ENCODE data around the gene SOD2.

DNA sequence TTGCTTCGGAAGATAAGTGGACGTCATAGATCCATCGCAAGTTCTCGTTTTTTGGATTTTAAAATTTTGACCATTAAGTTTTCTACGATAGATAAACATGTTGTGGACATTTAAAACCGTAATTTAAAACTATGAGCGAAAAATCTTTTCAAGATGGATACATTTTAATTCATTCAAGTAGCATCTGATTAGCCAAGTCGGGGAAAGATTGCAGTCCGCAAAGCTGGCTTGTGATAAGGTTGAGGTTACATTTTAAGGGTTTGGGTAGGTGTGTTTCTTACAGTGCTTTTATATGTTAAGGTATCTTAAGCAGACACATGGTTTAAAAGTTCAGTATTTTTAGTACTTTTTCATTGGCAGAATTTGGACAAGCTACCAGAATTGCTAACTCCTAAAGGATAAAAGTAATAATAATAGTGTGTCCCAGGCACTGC lies 35.5 kb upstream of the SOD2 start:
- TF ChIP-seq, protein P1, sequence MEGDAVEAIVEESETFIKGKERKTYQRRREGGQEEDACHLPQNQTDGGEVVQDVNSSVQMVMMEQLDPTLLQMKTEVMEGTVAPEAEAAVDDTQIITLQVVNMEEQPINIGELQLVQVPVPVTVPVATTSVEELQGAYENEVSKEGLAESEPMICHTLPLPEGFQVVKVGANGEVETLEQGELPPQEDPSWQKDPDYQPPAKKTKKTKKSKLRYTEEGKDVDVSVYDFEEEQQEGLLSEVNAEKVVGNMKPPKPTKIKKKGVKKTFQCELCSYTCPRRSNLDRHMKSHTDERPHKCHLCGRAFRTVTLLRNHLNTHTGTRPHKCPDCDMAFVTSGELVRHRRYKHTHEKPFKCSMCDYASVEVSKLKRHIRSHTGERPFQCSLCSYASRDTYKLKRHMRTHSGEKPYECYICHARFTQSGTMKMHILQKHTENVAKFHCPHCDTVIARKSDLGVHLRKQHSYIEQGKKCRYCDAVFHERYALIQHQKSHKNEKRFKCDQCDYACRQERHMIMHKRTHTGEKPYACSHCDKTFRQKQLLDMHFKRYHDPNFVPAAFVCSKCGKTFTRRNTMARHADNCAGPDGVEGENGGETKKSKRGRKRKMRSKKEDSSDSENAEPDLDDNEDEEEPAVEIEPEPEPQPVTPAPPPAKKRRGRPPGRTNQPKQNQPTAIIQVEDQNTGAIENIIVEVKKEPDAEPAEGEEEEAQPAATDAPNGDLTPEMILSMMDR (IDR thresholded peaks at IDR 0.05; ENCODE audit: low read depth, low read length), result no peak
- TF ChIP-seq EZH2phosphoT487 (IDR thresholded peaks at IDR 0.05; ENCODE audit: low read depth), result no peak
